Measurements from ENCODE around the gene ANKIB1. TPM values are rescaled to one million over a fixed set of nuclear protein-coding genes. Genes with fewer than 3 reads are reported as not detected.
A peak's percentile ranks its signal among the peaks of the same experiment; 100 is the strongest.
"Not testable (repeated sequence)": the region's sequence is repeated elsewhere in the genome, so short reads cannot be mapped to it uniquely, and the experiment has no call there.

Gene ANKIB1
- total RNA-seq, 1 donor from 2014 or later, result 34.6 TPM

DNA sequence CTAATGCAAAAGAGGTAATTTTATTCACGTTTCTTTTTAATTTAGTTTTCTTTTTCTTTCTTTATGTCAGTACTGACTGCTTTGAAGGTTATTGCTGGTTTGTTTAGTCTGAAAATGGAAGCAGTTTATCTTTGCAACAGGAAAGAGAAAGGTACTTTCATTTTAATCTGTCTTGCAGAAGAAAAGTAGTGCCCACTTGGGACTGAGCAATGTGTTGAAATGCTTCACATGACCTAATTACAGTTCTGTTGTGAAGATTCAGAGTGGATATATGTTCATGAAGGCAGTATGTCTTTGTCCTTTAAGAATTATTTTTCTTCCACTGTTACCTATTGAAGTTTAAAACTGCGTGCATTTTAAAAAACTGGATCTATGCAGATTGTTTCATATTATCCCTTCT lies 80.1 kb downstream of the ANKIB1 start:
- DNase-seq (ENCODE audit: low read depth), result no peak

DNA sequence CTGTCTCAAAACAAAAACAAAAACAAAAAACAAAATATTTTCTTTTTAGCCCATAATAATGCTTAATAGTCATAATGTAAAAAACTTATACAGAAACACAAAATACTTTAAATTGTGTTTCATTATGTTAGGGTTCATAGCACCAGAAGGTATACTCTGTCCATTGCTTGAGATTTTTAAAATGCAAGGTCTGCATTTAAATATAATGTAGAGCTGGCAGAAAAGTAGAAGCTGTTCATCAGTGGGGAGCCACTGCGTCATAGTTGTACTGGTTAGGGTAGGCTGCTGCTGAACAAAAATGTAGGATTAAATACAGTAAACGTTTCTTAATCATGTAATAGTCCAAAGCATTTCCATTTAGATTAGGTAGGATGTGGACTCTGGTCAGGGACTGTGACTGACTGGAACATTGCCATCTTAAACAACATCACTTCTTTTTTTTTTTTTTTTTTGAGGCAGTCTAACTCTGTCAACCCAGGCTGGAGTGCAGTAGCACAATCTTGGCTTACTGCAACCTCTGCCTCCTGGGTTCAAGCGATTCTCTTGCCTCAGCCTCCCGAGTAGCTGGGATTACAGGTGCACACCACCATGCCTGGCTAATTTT lies 85.2 kb downstream of the ANKIB1 start:
- no peak for DNase-seq (ENCODE audit: low read depth)

- no peak for DNase-seq (ENCODE audit: low read depth)
Measured at GRCh38 chr7:92331508-92331907, 85.7 kb downstream of the ANKIB1 start.

DNA sequence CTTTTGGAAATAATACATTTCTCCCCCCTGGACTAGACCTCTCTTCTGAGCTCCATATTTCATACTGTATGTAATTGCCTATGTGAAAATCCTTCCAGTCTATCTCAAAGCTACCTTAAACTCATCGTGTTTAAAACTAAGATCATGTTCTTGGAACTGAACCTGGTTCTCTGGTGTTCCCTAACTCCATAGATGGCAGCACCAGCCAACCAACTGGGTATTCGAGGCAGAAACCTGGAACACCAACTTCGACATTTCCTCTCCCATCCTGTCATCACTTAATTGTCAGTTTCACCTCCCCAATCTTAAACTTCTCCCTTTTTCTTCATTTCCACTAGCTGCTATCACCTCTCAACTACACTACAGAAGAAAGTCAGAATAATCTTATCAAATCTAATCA lies 87.0 kb downstream of the ANKIB1 start:
- no peak for DNase-seq (ENCODE audit: low read depth)

GRCh38 chr7:92333866-92334265 lies 88.1 kb downstream of the ANKIB1 start:
- DNase-seq (ENCODE audit: low read depth), result no peak

- no peak for DNase-seq (ENCODE audit: low read depth)
Measured at GRCh38 chr7:92335574-92335973, 89.8 kb downstream of the ANKIB1 start.

DNA sequence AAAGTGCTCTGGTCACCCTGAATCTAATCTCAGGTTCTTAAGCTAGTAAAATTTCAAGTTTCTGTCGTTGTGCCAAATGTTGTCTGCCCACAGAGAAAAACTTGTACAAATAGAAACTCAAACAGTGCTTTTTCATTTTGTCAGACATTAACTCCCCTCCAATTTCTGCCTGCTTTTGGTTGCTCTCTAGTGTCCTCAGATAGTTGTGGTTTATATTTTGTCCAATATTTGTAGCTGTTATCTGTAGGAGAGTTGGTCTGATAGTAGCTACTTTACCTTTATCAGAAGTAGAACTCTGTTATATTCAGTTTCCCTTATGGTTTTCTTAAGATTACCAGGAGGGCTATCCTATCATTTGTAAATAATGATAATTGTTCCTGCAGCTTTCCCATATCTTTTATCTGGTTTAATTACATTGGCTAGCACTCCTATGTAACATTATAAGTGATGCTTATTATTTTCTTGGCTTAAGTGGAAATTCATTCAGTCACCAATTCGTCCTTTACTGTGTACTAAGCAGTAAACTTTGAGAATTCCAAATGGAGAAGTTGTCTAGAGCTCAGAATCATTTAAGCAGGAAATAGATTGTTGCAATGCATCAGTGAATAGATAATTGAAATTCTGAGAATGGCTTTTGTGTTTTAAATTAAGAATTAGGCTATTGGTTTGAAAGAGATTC lies 91.0 kb downstream of the ANKIB1 start:
- DNase-seq (ENCODE audit: low read depth), result no peak

GRCh38 chr7:92340016-92340415 lies 94.2 kb downstream of the ANKIB1 start:
- DNase-seq (ENCODE audit: low read depth), result no peak

DNA sequence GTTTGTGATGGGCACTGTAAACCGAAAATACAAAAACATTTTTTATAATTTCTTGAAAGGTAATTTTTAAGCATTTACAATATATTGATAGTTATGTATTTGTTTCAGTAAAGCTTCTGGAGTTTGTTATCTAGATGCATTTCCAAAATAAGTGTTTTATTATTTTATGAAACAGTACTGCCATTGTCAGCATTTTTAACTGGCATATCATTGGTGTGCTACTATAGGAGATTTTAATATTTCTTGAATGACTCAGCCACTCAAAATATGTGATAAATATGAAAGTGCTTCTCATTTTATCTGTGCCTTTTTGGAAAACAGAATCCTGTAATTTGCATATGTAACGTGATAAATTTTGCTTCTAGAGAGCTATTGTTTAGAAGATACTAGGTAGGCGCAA lies 97.9 kb downstream of the ANKIB1 start:
- DNase-seq (ENCODE audit: low read depth), result no peak

GRCh38 chr7:92352009-92352408 lies 106.2 kb downstream of the ANKIB1 start:
- no peak for DNase-seq (ENCODE audit: low read depth)

DNA sequence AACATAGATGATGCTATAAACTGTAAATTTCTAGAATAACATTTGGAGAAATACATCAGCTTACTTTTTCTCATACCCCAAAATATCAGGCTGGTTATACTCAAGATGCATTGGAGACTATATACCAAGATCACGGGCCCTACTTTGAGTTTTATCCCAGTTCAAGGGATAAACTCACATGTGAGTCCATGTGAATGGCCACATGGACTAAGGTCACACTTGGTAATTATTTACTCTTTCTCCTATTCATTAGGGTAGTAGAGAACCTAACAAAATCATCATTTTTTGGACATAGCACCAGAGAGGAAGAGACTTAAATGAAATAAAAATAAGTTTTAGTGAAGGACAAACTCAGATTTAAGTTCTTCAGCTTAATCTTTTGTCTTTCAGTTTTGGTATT lies 108.4 kb downstream of the ANKIB1 start:
- DNase-seq (ENCODE audit: low read depth), result no peak

DNA sequence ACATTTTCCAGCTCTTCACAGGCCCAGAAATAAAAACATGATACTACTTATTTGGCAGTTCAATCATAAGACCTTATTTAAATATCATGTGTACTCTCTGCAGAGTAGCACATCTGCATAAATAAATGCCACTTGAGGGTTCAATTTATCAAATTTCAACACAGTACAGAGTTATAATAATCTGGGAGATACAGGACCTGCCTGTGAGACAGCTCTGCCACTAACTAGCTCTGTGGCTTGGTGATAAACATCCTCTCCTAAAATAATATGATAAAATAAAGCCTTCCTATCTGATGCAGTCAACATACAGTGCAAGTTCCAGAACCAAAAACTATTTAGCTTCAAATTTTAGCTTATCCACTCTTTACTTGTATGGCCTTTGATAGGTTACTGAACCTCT lies 110.6 kb downstream of the ANKIB1 start:
- no peak for DNase-seq (ENCODE audit: low read depth)

GRCh38 chr7:92357260-92357659 lies 111.5 kb downstream of the ANKIB1 start:
- no peak for DNase-seq (ENCODE audit: low read depth)

- DNase-seq (ENCODE audit: low read depth), result not testable (repeated sequence)
Measured at GRCh38 chr7:92359179-92359578, 113.4 kb downstream of the ANKIB1 start.

DNA sequence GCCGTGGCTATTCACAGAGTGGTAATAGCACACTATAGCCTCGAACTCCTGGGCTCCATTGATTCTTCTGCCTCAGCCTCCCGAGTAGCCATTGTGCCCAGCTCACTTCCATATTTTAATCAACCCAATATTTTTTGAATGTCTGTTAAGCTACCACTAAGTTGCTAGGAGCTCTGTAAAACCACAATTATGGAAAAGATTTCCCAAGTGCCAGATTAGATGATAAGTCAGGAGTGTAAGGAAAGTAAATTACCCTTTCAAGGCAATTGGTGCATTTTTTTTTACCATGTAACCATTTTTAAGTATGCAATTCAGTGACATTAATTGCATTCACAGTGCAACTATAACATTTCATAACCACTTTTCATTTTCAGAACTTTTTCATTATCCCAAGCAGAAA lies 114.0 kb downstream of the ANKIB1 start:
- peak; percentile 12 for DNase-seq (ENCODE audit: low read depth)

GRCh38 chr7:92360387-92360786 lies 114.6 kb downstream of the ANKIB1 start:
- peak; percentile 35 for DNase-seq (ENCODE audit: low read depth)

DNA sequence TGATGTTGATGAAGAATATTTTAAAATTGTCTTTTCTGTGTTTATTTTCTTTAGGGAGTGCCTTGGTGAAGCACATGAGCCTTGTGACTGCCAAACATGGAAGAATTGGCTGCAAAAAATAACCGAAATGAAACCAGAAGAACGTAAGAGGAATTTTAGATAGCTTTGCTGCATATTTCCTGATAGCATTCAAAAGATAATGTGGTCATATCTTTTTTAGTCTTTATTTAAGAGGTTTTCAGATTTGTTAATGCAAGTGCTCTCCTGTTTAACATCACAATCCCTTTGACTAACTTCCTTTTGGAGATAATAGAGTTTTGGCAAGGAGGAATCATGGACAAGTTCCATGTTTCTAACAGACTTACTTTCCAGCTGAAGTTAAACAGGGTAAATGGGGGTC lies 116.4 kb downstream of the ANKIB1 start:
- DNase-seq (ENCODE audit: low read depth), result no peak

GRCh38 chr7:92366730-92367129 lies 121.0 kb downstream of the ANKIB1 start:
- no peak for DNase-seq (ENCODE audit: low read depth)

- no peak for DNase-seq (ENCODE audit: low read depth)
Measured at GRCh38 chr7:92368741-92369140, 123.0 kb downstream of the ANKIB1 start.

- peak; percentile 5 for DNase-seq (ENCODE audit: low read depth)
Measured at GRCh38 chr7:92375013-92375412, 129.2 kb downstream of the ANKIB1 start.

DNA sequence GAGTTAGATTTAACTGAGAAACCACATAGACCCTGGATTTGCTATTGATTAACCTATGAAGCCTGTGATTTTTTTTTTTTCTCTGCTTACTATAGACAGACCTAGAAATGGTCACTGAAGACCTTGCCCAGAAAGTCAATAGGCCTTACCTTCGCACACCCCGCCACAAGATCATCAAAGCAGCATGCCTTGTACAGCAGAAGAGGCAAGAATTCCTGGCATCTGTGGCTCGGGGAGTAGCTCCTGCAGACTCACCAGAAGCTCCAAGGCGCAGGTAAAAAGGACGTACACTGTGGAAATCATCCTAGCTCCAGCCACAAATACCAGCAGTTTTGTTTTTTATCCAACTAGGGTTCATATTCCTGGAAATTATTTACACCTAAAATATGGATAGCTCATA lies 145.3 kb downstream of the ANKIB1 start:
- no peak for DNase-seq (ENCODE audit: low read depth)

- DNase-seq (ENCODE audit: low read depth), result no peak
Measured at GRCh38 chr7:92397542-92397941, 151.8 kb downstream of the ANKIB1 start.

DNA sequence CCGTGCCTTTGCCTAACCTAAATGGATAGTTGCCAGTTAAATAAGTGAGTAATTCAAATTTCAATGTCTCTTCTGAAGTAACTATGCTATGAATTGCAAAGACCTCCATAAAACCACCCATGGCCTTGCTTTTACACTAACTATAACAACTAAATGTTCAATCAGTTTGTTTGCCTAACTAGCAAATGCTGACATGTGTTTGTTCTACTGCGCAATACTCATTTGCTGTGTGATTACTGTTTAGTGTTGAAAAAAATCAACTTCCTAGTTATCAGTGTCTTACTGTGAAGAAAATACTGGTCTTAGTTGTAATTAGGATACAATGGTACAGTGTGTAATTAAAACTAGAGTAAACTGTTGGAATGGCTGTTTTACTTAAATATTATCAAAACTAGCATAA lies 154.2 kb downstream of the ANKIB1 start:
- no peak for DNase-seq (ENCODE audit: low read depth)

Measured in myocyte (in vitro differentiated cells).